Mesenteric fat pad (tissue), 1 donor: Measurements from ENCODE around the gene ARHGAP15. TPM values are rescaled to one million over a fixed set of nuclear protein-coding genes. Genes with fewer than 3 reads are reported as not detected.

ENCODE experiments used
- DNase-seq: peaks from one replicate; pipeline ENCODE4 v3.0.0-alpha.2; 2020; ENCODE audit warnings: low spot score
- total RNA-seq: library from RNA; stranded (reverse); fragmentation: NEBNext Ultra II Directional; extraction: Animal tissue kit (Norgen Biotek cat#: 25700); gene quantifications from one replicate; pipeline ENCODE4 v1.2.1, GENCODE V29; 2021
- donor health status: DM: yes; HTN: yes; CAD: no.

ARHGAP15 gene
- total RNA-seq, 1 donor from 2014 or later, result 11.6 TPM

DNA sequence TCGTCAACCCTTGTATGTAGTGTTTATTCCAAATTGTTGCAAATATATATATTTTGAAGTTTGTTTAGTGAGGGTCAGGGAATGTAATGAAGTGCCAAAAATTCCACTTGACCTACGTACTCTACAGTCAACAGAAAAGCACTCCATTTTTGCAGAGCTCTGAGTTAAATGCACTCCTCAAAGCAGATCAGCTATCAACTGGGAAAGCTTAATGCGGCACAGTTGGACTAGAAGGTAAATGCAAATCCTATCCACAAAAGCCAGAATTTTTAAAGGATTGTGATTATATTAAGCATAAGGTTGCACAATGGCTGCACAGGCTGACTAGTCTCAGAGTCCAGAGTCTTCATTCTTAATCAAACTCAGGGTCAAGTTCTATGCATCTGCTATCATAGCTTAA is 577.1 kb downstream of the ARHGAP15 start:
- DNase-seq, result no peak

GRCh38 chr2:143708682-143709081 is 579.5 kb downstream of the ARHGAP15 start:
- DNase-seq, result no peak

GRCh38 chr2:143710196-143710595 is 581.0 kb downstream of the ARHGAP15 start:
- no peak for DNase-seq

- no peak for DNase-seq
Observed at GRCh38 chr2:143710879-143711278, 581.7 kb downstream of the ARHGAP15 start.

DNA sequence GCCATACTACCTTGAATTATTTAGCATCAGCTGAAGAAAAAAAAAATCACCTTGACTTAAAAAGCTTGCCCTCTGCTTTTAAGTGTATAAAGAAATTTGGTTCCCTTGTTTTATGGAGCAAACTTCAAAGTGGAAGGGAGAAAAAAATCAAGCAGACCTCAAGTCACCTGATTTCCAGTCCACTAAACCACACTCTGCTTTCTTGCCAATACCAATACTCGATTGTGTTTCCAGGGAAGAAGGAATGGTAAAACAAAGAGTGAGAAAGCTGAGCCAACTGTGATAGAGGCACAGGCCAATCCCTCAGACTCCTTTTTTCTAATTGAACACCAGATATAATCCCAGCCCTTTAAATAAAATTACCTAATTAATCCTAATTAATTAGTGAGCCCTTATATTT is 587.3 kb downstream of the ARHGAP15 start:
- DNase-seq, result no peak

- no peak for DNase-seq
Observed at GRCh38 chr2:143717053-143717452, 587.8 kb downstream of the ARHGAP15 start.

- DNase-seq, result no peak
Observed at GRCh38 chr2:143717536-143718168, 588.4 kb downstream of the ARHGAP15 start.

GRCh38 chr2:143718745-143719144 is 589.5 kb downstream of the ARHGAP15 start:
- DNase-seq, result no peak

DNA sequence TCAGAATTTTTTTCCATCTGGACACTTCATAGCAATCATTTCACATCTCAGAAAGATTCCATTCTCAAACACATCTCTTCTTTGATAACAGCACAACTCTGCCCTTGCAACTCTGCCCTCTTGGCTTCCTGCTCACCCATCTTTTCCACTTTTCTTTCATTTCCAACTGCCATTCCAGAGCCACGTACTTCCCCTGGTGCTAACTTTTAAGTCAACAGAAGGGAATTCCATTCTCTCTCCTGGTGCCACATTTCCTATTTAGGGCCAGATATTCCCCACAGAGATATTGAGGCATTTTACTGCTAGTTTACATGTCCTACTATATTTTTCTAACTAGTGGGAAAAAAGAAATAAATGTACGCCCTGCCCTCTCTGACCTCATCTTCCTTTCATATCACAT is 590.2 kb downstream of the ARHGAP15 start:
- DNase-seq, result no peak

DNA sequence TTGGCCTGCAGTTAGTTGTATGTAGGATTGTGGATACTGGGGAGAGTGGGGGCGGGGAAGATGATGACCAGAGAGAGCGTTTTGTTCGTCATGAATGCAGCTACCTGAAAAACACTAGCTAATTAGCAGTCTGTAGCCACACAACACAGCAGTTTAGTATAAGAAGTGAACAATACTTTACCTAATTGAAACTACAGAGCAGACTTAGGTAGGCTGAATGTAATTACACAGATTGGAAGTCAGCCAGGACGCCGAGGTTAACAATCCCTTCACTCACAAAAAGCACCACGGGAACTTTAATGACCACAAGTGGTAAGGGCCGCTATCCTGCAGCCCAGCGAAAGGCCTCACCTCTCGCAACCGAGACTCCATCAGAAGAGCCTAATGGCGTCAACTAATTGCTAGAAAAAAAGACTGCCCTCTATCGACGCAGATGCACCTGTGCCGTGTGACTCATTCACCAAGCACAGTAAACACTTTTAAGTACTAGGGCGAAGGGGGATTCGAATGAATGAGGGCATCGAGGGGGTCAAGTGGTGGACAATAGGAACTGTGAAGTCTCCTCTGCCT is 591.0 kb downstream of the ARHGAP15 start:
- DNase-seq, result no peak

- DNase-seq, result no peak
Observed at GRCh38 chr2:143725400-143725799, 596.2 kb downstream of the ARHGAP15 start.

DNA sequence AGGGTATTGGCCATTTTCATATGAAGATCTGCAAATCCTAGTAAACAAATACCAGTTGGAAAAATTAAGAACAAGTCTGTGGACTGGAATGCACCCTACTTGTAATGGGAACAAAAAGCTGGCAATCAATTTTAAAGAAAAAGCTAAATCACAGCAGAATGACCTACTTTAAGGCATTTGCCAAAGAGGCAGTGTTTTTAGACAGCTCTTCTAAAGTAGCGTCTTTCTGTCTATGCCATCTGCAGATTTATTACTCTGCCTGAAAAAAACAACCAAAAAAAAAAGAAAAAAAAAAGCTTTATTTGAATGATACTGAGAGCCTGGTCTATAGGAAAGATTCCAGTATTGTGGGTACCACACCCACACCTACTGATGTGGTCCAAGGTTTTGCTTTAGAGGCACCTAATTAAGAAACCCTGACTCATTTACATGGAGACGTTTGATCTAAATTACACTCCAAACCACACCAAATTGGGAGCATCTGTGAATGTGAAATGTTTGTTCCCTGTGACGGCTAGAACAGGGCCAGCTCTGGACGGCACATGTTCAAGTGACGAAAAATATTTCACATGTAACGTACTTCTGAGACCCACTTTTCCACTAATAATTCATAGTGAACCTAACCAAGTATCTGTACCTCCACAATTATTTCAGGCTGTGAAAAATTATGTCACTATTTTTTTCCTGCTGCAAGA is 597.1 kb downstream of the ARHGAP15 start:
- DNase-seq, result no peak

GRCh38 chr2:143728498-143728897 is 599.3 kb downstream of the ARHGAP15 start:
- no peak for DNase-seq

DNA sequence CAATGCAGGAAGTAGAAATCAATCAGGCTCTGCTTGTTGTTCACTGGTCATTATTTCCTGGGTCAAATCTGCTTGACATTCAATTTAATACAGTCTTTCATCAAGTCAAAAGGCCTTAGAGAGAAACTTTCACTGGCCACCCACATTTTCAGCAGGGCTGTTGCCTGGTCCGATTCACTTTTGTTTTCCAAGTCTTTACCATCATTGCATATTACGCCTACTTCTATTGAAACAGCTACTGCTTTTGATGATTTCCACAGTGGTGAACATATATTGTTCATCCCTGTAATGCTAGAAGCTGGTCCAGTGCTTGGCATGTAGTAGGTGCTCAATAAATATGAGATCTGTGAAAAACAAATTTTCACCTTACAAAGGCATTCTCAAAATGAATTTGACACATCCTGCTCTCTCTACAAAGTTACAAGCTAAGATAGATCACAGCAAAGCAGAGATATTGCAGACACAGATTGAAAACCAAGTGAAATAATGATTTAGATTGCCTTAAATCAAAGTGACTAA is 600.1 kb downstream of the ARHGAP15 start:
- no peak for DNase-seq

- DNase-seq, result no peak
Observed at GRCh38 chr2:143730155-143730952, 601.1 kb downstream of the ARHGAP15 start.

- DNase-seq, result no peak
Observed at GRCh38 chr2:143730953-143731260, 601.7 kb downstream of the ARHGAP15 start.

DNA sequence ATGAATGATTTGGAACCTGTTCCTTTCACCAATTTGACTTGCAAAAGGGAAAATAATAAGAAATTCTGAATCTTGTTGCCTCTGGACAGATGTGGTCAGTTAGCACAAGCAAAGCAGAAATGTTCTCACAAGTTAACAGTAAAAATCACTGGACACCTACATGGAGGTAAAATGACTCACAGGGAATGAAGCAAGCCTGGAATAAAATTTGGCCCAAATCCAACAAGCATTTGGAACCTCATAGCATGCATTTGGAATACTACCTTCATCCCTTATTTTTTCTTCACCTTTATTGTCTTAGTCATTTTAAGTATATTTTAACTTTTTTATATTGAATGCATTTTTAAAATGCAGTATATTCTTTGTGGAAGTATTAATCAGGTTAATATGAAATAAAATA is 602.9 kb downstream of the ARHGAP15 start:
- no peak for DNase-seq

- DNase-seq, result no peak
Observed at GRCh38 chr2:143732871-143733270, 603.7 kb downstream of the ARHGAP15 start.

DNA sequence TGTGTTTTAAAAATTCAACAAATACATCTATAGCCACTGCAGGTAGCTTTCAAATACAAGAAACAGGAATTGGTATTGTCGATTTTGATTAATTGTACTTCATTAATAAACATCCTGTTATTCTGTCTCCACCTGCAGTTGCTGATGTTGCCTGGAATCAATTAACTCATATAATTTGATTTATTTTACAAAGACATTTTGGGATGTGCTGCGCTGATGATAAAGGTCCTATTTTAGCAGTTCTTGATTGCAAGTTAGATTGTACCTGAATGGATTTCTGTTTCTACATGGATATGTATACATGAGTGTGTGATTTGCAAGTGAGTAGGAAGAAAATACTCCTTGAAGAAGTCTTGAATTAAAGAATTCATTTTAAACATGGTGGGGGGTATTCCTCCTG is 605.3 kb downstream of the ARHGAP15 start:
- DNase-seq, result no peak

DNA sequence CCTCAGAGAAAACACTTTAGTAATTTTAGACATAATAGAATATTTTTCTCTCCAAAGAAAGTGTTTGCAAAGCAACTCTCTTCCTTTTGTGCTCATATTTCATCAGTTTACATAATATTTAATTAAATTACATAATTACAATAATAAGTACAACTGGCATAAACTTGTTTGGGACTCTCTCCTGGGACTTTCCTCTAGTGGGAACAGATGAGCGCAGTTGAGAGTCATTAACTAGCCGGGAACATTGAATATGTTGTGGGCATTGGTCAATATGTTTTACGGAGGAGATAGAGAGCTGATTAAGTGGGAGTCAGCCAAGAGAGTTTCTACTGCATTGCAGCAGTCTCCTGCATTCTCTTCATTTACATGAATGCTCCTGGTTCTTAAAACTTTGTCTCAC is 607.7 kb downstream of the ARHGAP15 start:
- DNase-seq, result no peak

DNA sequence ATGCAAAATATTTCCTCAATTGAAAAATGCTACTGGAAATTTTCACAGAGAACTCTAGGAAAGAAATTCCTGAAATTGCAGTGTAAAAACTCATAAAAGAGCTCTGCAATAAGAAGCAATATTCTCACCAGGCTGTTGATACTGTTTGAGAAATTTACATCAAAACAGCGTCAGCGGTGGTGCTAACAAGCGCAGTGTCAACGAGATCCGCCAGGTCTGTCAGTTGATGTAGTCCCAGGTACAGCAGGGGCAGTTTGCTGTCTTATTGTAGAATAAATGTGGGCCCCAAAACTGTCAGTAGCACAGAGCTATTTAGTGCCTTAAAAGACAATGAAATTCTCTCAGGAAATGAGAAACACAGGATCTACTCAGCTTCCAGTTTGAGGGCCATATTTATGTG is 611.2 kb downstream of the ARHGAP15 start:
- DNase-seq, result no peak

GRCh38 chr2:143741205-143741604 is 612.0 kb downstream of the ARHGAP15 start:
- DNase-seq, result no peak
